Gastroesophageal sphincter (tissue), 4 donors: ENCODE data around the gene JOSD2. TPM values are rescaled to one million over a fixed set of nuclear protein-coding genes. Genes with fewer than 3 reads are reported as not detected.

Source experiments
- ATAC-seq: fragments of 150-250 bp; one replicate; pipeline ENCODE4 v1.9.1; 2016; ENCODE audit warnings: mild to moderate bottlenecking, moderate library complexity
- H3K27ac ChIP-seq, 4 donors: fragments of 200-600 bp; sonication (generic) in 3 of 4; 1 replicate in 3 of 4; 2 replicates in 1 of 4; pipeline ENCODE4 v1.5.1; 2016 to 2019
- H3K27me3 ChIP-seq: fragments of 200-600 bp; sonication (generic); one replicate; pipeline ENCODE4 v1.5.1; 2019
- H3K36me3 ChIP-seq, 2 donors: fragments of 200-600 bp; sonication (generic); one replicate each; pipeline ENCODE4 v1.5.1; 2019; ENCODE audit warnings: control low read depth in 1 of 2
- H3K4me1 ChIP-seq, 3 donors: fragments of 200-600 bp; sonication (generic); 1 replicate in 2 of 3; 2 replicates in 1 of 3; pipeline ENCODE4 v1.5.1; 2016 to 2019; ENCODE audit warnings: control low read depth in 2 of 3
- H3K4me3 ChIP-seq, 2 donors: fragments of 200-600 bp; sonication (generic); one replicate each; pipeline ENCODE4 v1.5.1; 2019; ENCODE audit warnings: mild to moderate bottlenecking in 1 of 2, moderate library complexity in 1 of 2
- H3K9me3 ChIP-seq, 3 donors: fragments of 200-600 bp; sonication (generic); one replicate each; pipeline ENCODE4 v1.5.1; 2017 to 2019; ENCODE audit warnings: control low read depth in 2 of 3
- EP300 ChIP-seq: sonication (generic); formaldehyde crosslinking; IDR thresholded peaks from one replicate; pipeline ENCODE4 v1.6.1; 2017; ENCODE audit warnings: antibody characterized with exemption, mild to moderate bottlenecking
- POLR2A ChIP-seq, 2 donors: fragments of 450-650 bp; IDR thresholded peaks; one replicate each; pipeline ENCODE4 v1.6.1; 2017; ENCODE audit warnings: antibody characterized with exemption in 2 of 2, mild to moderate bottlenecking in 2 of 2, moderate library complexity in 1 of 2
- POLR2AphosphoS5 ChIP-seq: sonication (generic); formaldehyde crosslinking; IDR thresholded peaks from one replicate; pipeline ENCODE4 v1.6.1; 2017; ENCODE audit warnings: antibody characterized with exemption
- WGBS, 2 donors: methylation state at CpG; one replicate each; pipeline ENCODE4 v1.1.5; 2018; ENCODE audit warnings: low coverage in 1 of 2; 5-methylcytosine and 5-hydroxymethylcytosine counted together
- total RNA-seq, 4 donors: library from RNA; depleted of rRNA; stranded (reverse); fragments of >200 nt; gene quantifications; one replicate each; pipeline ENCODE4 v1.1.0, GENCODE V29; 2016
- TF ChIP-seq, protein P1 (sequence below), 4 experiments: fragments of 200-600 bp in 2 of 4; fragments of 450-650 bp in 2 of 4; sonication (generic) in 1 of 4; IDR thresholded peaks; one replicate each; pipeline ENCODE4 v1.5.1; 2017 to 2019; ENCODE audit warnings: antibody characterized with exemption in 4 of 4, mild to moderate bottlenecking in 2 of 4, moderate library complexity in 2 of 4

The JOSD2 gene
- total RNA-seq, 4 donors from 2014 or later, result 16.1 to 39.8 (median 26.1) TPM

DNA sequence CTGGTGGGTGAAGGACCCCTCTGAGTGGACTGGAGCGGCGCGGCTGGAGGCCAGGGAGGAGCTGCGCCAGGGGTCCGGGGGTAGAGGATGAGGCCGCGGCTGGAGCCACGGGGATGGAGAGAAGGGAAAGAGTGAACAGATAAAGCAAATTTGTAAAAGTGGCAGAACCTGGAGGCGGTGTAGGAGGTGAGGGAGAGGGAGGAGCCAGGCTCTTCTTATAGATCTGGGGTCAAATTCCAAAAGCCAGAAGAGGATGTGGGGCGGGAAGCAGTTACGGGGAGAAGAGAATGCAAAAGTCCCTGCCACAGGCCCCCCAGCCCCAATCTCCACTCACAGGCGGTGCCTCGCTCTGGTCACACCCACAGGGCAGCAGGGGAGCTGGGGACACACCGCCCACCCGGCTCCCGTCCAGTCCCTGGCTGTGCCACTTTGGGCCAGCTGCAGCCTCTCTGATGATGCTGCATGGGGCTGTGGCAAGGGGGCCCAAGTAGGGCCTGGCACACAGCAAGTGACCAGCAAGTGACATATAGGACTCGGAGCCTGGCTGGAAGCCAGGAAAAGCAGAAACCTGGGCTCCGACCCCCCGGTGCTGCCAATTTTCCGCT, 46.1 kb upstream of the JOSD2 start:
- Histone ChIP-seq H3K27ac (no peak overlapping the region), H3K4me1 (peaks cover 0 to 17% (median 11%) of the 10 kb centered on the region in 3 donors), H3K27me3 (peaks cover 93% of the 10 kb centered on the region), H3K36me3 (no peaks in the 10 kb centered on the region), H3K4me3 (peak overlapping the region in 1 of 2 donors; percentile 51), H3K9me3 (no peaks in the 10 kb centered on the region)
- no peak for ATAC-seq
- 9% methylated on average over 13 of the region's 20 CpGs; no CpG with 5 or more reads in 1 of the 2 donors for WGBS, 2 donors
- TF ChIP-seq POLR2A (IDR thresholded peaks at IDR 0.05) (no peak), POLR2AphosphoS5 (no peak), EP300 (no peak)
- TF ChIP-seq, protein P1, sequence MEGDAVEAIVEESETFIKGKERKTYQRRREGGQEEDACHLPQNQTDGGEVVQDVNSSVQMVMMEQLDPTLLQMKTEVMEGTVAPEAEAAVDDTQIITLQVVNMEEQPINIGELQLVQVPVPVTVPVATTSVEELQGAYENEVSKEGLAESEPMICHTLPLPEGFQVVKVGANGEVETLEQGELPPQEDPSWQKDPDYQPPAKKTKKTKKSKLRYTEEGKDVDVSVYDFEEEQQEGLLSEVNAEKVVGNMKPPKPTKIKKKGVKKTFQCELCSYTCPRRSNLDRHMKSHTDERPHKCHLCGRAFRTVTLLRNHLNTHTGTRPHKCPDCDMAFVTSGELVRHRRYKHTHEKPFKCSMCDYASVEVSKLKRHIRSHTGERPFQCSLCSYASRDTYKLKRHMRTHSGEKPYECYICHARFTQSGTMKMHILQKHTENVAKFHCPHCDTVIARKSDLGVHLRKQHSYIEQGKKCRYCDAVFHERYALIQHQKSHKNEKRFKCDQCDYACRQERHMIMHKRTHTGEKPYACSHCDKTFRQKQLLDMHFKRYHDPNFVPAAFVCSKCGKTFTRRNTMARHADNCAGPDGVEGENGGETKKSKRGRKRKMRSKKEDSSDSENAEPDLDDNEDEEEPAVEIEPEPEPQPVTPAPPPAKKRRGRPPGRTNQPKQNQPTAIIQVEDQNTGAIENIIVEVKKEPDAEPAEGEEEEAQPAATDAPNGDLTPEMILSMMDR (IDR thresholded peaks at IDR 0.05), result no peak

DNA sequence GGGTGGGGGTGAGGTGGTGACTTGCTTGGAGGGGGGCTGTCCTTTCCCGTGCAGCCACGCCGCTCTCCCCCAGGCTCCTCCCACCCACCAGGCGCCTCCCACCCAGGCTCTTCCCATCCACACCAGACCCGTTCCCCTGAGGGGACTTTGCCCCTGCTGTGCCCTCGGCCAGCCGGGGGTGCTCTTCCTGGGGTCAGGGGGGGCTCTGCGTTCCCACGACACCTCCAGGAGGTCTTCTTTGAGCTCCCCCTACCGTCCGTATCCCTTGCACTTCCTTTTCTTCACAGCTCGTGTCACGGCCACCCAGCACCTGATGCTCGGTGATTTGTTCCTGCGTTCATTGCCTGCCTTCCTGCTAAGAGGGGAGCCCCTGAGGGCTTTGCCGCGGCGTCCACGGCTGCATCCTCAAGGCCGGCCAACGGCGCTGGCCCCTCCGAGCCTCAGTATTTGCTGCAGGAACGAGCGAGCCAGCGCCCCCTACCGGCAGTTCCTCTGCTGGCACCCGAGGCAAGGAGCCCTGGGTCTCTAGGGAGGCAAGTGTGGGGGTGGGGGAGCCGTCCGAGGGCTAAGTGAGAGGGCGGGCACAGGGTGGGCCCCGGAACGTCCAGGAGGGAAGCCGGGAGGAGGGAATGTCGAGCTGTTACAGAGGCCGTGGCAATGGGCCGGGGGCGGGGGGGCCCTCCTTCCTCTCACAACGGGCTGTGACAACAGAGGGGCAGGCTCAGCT, 45.5 kb upstream of the JOSD2 start:
- Histone ChIP-seq H3K36me3 (no peaks in the 10 kb centered on the region), H3K4me1 (peaks cover 0 to 24% (median 11%) of the 10 kb centered on the region in 3 donors), H3K27me3 (peaks cover 93% of the 10 kb centered on the region), H3K9me3 (no peaks in the 10 kb centered on the region), H3K27ac (peak overlapping the region in 2 of 4 donors; percentile 17 to 43), H3K4me3 (peak overlapping the region; percentile 13 to 51)
- 0% methylated on average over 3 to 4 of the region's 39 CpGs for WGBS, 2 donors
- TF ChIP-seq POLR2A (IDR thresholded peaks at IDR 0.05), result no peak
- TF ChIP-seq, protein P1 (IDR thresholded peaks at IDR 0.05), result peak in 3 of 4 experiments; percentile 48 to 88 (median 77)
- peak; percentile 50 for ATAC-seq

DNA sequence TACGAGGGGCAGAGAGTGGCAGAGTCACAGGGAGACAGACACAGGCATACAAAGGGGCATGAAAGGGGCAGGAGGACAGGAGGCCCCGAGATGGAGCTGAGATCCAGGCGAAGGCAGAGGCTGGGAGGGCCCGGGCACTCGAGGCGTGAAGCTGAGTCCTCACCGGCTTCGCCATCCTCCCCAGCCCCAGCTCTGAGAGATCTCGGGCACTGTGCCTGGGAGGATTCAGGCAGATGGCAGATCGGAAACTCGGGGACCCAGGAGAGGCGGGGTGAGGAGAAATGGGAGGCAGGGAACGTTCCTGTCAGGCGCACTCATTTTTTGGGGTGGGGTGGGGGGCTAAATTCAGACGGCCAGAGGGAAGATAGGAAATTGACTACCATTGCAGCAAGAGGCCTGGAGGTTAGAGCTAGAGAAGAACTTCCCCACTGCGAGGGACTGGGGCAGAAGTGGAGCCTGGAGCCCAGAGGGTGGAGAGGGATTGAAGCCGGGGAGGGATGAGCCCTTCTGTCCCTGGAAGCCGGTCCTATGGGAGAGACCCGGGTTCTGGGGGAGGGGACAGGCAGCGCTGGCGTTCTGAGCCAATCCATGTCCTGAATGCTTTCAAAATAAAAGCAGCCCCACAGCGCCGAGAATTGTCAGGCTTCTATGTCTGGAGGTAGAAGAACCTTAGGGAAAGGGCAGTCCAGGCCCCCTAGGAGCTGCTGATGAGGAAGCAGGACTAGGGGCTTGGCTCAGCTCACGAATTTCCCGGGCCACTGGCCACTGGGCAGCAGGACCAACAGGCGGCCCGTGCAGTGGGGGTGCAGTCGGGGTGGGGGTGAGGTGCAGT, 44.7 kb upstream of the JOSD2 start:
- WGBS, 2 donors, result 20 to 35% methylated on average over 8 to 15 of the region's 28 CpGs
- H3K4me1 ChIP-seq, result peaks cover 0 to 31% (median 11%) of the 10 kb centered on the region in 3 donors
- no peaks in the 10 kb centered on the region for H3K36me3 ChIP-seq
- H3K9me3 ChIP-seq, result no peaks in the 10 kb centered on the region
- H3K27ac ChIP-seq, result peak overlapping the region in 1 of 4 donors; percentile 43
- H3K27me3 ChIP-seq, result peaks cover 94% of the 10 kb centered on the region
- peak overlapping the region in 1 of 2 donors; percentile 51 for H3K4me3 ChIP-seq
- ATAC-seq, result no peak
- TF ChIP-seq EP300 (no peak), POLR2AphosphoS5 (no peak), POLR2A (IDR thresholded peaks at IDR 0.05) (no peak)
- TF ChIP-seq, protein P1 (IDR thresholded peaks at IDR 0.05), result no peak

DNA sequence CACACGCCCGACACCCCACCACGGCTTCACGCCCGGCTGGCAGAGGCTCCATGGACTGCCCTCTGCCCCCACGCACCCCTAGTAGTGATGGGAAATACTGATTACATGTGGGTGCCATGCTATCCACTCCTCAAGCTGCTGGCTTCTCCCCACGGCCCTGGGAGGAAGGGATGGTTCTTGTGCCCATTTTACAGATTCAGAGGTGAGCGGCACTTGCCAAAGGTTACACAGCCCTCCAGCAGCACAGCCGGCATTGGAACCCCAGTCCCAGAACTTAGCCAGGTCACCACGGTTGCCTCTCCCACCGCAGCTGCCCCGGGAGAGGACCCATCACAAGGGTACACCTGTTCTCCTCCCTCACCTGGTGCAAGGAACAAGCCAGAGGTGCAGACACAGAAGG, 44.0 kb upstream of the JOSD2 start:
- H3K27ac ChIP-seq, result no peak overlapping the region
- TF ChIP-seq POLR2A (IDR thresholded peaks at IDR 0.05), result no peak
- TF ChIP-seq EP300, result no peak
- TF ChIP-seq, protein P1 (IDR thresholded peaks at IDR 0.05), result no peak
- no peak for TF ChIP-seq POLR2AphosphoS5
- WGBS, 2 donors, result 83% methylated on average over 4 of the region's 12 CpGs; no CpG with 5 or more reads in 1 of the 2 donors
- no peak for ATAC-seq
- no peaks in the 10 kb centered on the region for H3K9me3 ChIP-seq
- peaks cover 0 to 35% (median 11%) of the 10 kb centered on the region in 3 donors for H3K4me1 ChIP-seq
- H3K4me3 ChIP-seq, result no peak overlapping the region
- no peaks in the 10 kb centered on the region for H3K36me3 ChIP-seq
- peaks cover 91% of the 10 kb centered on the region for H3K27me3 ChIP-seq
